SU-DHL-6 (cell line): ENCODE data around the gene CSF1R.

Source experiments
- EZH2phosphoT487 ChIP-seq: fragments of 200-600 bp; sonication (generic), shearing (Covaris generic); conservative IDR thresholded peaks from 2 replicates; pipeline ENCODE4 v1.6.1; 2018; ENCODE audit warnings: mild to moderate bottlenecking, antibody characterized with exemption, low read length, moderate library complexity, mixed read lengths
- TF ChIP-seq, protein P1 (sequence below): fragments of 200-600 bp; sonication (generic); IDR thresholded peaks from one replicate; pipeline ENCODE4 v1.5.1; 2017; ENCODE audit warnings: antibody characterized with exemption, mild to moderate bottlenecking, low read length, moderate library complexity; ENCODE audit not compliant: insufficient read depth, poor library complexity, severe bottlenecking

DNA sequence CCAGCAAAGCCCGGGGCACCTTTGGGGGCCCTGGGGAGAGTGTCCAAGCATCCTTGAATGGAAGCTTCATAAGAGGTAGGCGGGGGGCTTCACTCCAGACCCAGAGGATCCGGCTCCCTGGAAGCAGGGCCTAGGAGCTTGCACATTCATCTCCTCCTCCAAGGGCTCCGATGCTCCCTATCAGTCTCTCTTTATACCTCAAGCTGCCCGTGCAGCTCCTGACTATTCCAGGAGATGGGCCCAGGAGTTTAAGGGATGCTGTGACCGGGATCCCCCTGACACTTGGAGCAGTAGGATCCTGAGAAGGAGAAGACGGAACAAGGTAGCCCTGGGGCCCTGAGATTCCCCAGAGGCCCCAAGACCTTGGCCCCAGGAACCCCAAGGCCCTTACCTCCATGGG, 25.9 kb downstream of the CSF1R start:
- TF ChIP-seq, protein P1, sequence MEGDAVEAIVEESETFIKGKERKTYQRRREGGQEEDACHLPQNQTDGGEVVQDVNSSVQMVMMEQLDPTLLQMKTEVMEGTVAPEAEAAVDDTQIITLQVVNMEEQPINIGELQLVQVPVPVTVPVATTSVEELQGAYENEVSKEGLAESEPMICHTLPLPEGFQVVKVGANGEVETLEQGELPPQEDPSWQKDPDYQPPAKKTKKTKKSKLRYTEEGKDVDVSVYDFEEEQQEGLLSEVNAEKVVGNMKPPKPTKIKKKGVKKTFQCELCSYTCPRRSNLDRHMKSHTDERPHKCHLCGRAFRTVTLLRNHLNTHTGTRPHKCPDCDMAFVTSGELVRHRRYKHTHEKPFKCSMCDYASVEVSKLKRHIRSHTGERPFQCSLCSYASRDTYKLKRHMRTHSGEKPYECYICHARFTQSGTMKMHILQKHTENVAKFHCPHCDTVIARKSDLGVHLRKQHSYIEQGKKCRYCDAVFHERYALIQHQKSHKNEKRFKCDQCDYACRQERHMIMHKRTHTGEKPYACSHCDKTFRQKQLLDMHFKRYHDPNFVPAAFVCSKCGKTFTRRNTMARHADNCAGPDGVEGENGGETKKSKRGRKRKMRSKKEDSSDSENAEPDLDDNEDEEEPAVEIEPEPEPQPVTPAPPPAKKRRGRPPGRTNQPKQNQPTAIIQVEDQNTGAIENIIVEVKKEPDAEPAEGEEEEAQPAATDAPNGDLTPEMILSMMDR: no peak
- TF ChIP-seq EZH2phosphoT487: no peak
